Panc1 (cell line): ENCODE measurements around the gene JHY. TPM values are rescaled to one million over a fixed set of nuclear protein-coding genes. Genes with fewer than 3 reads are reported as not detected.

Experiments used
- ATAC-seq: fragments of 200-7000 bp; cut with Tn5 transposase; 2 replicates; pipeline ENCODE4 v1.9.1; 2020; ENCODE audit warnings: mild to moderate bottlenecking, moderate library complexity
- BruUV-seq: library from RNA; stranded (reverse); fragments of 400-500 nt; replicated peaks from 2 replicates; lab custom pipeline; 2021; lab: Mats Ljungman, UMichigan
- CTCF ChIA-PET: fragments of 300-600 bp; sonication (Branson Sonifier 250); formaldehyde crosslinking; loops from one replicate; lab custom pipeline; 2022; ENCODE audit warnings: antibody characterized with exemption; lab: Charles Lee
- POLR2A ChIA-PET: fragments of 300-600 bp; sonication (Branson Sonifier 250); formaldehyde crosslinking; loops from one replicate; lab custom pipeline; 2022; ENCODE audit warnings: antibody characterized with exemption; lab: Charles Lee
- DNase-seq: peaks from one replicate; pipeline ENCODE4 v3.0.0-alpha.2; 2010; ENCODE audit warnings: low read depth, low spot score
- H3K27ac ChIP-seq: 2 replicates; pipeline ENCODE4 v1.5.1; 2011; ENCODE audit warnings: mild to moderate bottlenecking, low read length, inconsistent platforms
- H3K27me3 ChIP-seq: fragments of 200-500 bp; sonication (Bioruptor generic); 2 replicates; pipeline ENCODE4 v1.6.0; 2014; ENCODE audit warnings: low read length, inconsistent platforms; ENCODE audit not compliant: control insufficient read depth, insufficient read depth
- H3K36me3 ChIP-seq: fragments of 200-500 bp; sonication (Bioruptor generic); 2 replicates; pipeline ENCODE4 v1.5.1; 2014; ENCODE audit warnings: inconsistent platforms, mild to moderate bottlenecking, low read length, moderate library complexity; ENCODE audit not compliant: control insufficient read depth, insufficient read depth
- H3K4me1 ChIP-seq: 2 replicates; pipeline ENCODE4 v1.5.1; 2011; ENCODE audit warnings: inconsistent platforms, mild to moderate bottlenecking, low read length, moderate library complexity; ENCODE audit not compliant: control insufficient read depth, insufficient read depth
- H3K4me3 ChIP-seq, 2 experiments: 2 replicates each; pipeline ENCODE4 v1.5.1; 2011 to 2012; ENCODE audit warnings: low read depth in 2 of 2, low read length in 2 of 2, mild to moderate bottlenecking in 2 of 2, inconsistent platforms in 1 of 2, moderate library complexity in 1 of 2
- H3K9me3 ChIP-seq: fragments of 200-500 bp; sonication (Bioruptor generic); 2 replicates; pipeline ENCODE4 v1.5.1; 2014; ENCODE audit warnings: low read depth, mild to moderate bottlenecking, inconsistent platforms, low read length, moderate library complexity; ENCODE audit not compliant: control insufficient read depth, insufficient read depth
- CTCF ChIP-seq: fragments of 450-650 bp; IDR thresholded peaks from 2 replicates; pipeline ENCODE4 v1.5.1; 2017; ENCODE audit warnings: mild to moderate bottlenecking
- POLR2AphosphoS5 ChIP-seq: IDR thresholded peaks from 2 replicates; pipeline ENCODE4 v1.6.1; 2012; ENCODE audit warnings: mild to moderate bottlenecking, low read depth, low read length, moderate library complexity
- REST ChIP-seq, 2 experiments: IDR thresholded peaks; 2 replicates each; pipeline ENCODE4 v1.6.1; 2011 to 2012; ENCODE audit warnings: low read depth in 2 of 2, control low read depth in 1 of 2, low read length in 1 of 2, mild to moderate bottlenecking in 1 of 2, moderate library complexity in 1 of 2; ENCODE audit not compliant: insufficient read depth in 1 of 2
- SIN3A ChIP-seq: IDR thresholded peaks from 2 replicates; pipeline ENCODE4 v1.6.1; 2012; ENCODE audit warnings: low read depth, mild to moderate bottlenecking, low read length, moderate library complexity, borderline replicate concordance; ENCODE audit not compliant: insufficient read depth
- TCF7L2 ChIP-seq: IDR thresholded peaks from 2 replicates; pipeline ENCODE4 v1.6.1; 2011; ENCODE audit warnings: mild to moderate bottlenecking, low read depth, low read length, inconsistent platforms
- in situ Hi-C: cut with HindIII; loops from 2 replicates; pipeline ENCODE4 v1.10.0; 2016; ENCODE audit warnings: low sequenced_read_pairs, low pct_unique_long_range_greater_than_20kb
- intact Hi-C: fragments of 100-400 bp; cut with micrococcal nuclease; formaldehyde crosslinking; loops from one replicate; pipeline ENCODE4 v1.10.0; 2022; ENCODE audit not compliant: unreplicated experiment
- total RNA-seq: library from RNA; stranded (reverse); gene quantifications from one replicate; pipeline ENCODE4 v1.2.1, GENCODE V29; 2021; ENCODE audit not compliant: unreplicated experiment

JHY gene
- total RNA-seq, 1 experiment from 2014 or later: 10.1 TPM

GRCh38 chr11:122874991-122875390 lies 7.6 kb upstream of the JHY start:
- H3K27me3 ChIP-seq: no peaks in the 10 kb centered on the region
- H3K27ac ChIP-seq: no peak overlapping the region
- intact Hi-C loops: no loop called here
- ATAC-seq (no peak), DNase-seq (no peak)
- H3K36me3 ChIP-seq: no peaks in the 10 kb centered on the region
- BruUV-seq: no TSS peak
- in situ Hi-C loops: no loop called here
- ChIA-PET CTCF (no interaction called here), POLR2A (no interaction called here)
- H3K4me1 ChIP-seq: peaks cover 8% of the 10 kb centered on the region; the same call in 1 of the 2 replicates
- no peak overlapping the region for H3K4me3 ChIP-seq
- no peaks in the 10 kb centered on the region for H3K9me3 ChIP-seq
- TF ChIP-seq REST (IDR thresholded peaks at IDR 0.05; ENCODE audit: insufficient read depth in 1 of 2, low read depth in 2 of 2, low read length in 1 of 2): no peak
- no peak for TF ChIP-seq CTCF
- no peak for TF ChIP-seq SIN3A
- TF ChIP-seq POLR2AphosphoS5: no peak
- no peak for TF ChIP-seq TCF7L2

GRCh38 chr11:122877732-122878131 lies 4.8 kb upstream of the JHY start:
- no peak overlapping the region for H3K27ac ChIP-seq
- H3K4me1 ChIP-seq: peaks cover 14% of the 10 kb centered on the region; the same call in 1 of the 2 replicates
- BruUV-seq: no TSS peak
- in situ Hi-C loops (no loop called here), intact Hi-C loops (no loop called here)
- H3K36me3 ChIP-seq: no peaks in the 10 kb centered on the region
- CTCF ChIA-PET: no interaction called here
- no peaks in the 10 kb centered on the region for H3K9me3 ChIP-seq
- TF ChIP-seq TCF7L2 (no peak), CTCF (no peak), SIN3A (no peak), REST (IDR thresholded peaks at IDR 0.05; ENCODE audit: insufficient read depth in 1 of 2, low read depth in 2 of 2, low read length in 1 of 2) (no peak), POLR2AphosphoS5 (no peak)
- ATAC-seq (no peak), DNase-seq (no peak)
- H3K4me3 ChIP-seq: no peak overlapping the region
- H3K27me3 ChIP-seq: no peaks in the 10 kb centered on the region
- POLR2A ChIA-PET: interaction anchor here (0.6 kb wide), 1 partner anchor 386 kb away, joined by 11 read pairs; no protein-coding TSS in a partner anchor
